Femur (tissue), 1 donor: Measurements from ENCODE around the gene NLRC5.
A peak's percentile ranks its signal among the peaks of the same experiment; 100 is the strongest.
"Not testable (repeated sequence)": the region's sequence is repeated elsewhere in the genome, so short reads cannot be mapped to it uniquely, and the experiment has no call there.

Experiments
- DNase-seq: peaks from one replicate; pipeline ENCODE4 v3.0.0-alpha.2; 2017

The NLRC5 gene

DNA sequence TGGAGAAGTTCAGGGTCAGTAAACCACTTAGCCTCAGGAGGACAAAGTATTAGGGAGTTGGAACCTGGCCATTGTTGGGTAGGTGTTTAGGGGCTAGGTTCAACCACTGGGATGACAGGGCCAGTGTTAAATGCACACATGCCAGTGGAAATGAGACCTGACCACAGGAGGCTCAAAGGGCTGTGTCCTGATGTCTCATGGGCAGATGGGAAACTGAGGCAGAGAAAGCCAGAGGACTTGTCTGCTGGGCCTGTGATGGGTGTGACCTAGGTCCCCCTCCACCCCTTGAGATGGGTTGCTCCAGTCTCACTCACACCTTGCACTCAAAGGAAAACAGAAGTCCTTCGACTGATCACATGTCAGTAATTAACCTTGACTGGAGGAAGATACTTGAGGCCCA is 119.1 kb downstream of the NLRC5 start:
- no peak for DNase-seq

DNA sequence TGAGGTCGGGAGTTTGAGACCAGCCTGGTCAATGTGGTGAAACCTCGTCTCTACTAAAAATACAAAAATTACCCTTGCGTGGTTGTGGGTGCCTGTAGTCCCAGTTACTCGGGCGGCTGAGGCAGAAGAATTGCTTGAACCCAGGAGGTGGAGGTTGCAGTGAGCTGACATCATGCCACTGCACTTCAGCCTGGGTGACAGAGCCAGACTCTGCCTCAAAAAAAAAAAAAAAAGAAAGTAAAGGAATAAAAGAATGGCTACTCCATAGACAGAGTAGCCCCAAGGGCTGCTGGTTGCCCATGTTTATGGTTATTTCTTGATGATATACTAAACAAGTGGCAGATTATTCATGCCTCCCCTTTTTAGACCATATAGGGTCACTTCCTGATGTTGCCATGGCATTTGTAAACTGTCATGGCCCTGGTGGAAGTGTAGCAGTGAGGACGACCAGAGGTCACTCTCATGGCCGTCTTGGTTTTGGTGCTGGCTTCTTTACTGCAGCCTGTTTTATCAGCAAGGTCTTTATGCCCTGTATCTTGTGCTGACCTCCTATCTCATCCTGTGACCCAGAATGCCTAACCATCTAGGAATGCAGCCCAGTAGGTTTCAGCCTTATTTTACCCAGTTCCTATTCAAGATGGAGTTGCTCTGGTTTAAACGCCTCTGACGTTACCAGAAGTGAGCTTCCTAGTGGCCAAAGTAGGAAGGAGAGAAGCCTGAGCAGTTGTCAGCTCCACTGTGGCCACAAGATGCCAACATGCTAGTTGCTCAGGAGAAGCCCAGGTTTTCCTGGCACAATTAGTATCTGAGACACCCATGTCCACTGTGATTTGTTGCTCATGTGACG is 120.1 kb downstream of the NLRC5 start:
- DNase-seq: not testable (repeated sequence)

DNA sequence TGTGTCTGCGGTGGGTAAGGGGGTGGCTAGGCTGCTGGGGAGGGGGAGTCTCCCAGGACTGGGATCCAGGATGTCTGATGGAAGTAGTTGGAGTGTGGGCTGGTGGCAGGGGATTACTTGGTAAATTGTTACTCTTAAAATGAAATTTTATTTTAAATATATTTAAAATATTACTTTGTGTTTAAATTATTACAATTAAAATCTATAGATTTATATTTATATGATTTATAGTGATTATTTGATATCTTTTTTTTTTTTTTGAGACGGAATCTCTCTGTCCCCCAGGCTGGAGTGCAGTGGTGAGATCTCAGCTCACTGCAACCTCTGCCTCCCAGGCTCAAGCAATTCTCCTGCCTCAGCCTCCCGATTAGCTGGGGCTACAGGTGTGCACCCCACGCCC is 121.6 kb downstream of the NLRC5 start:
- DNase-seq: no peak

DNA sequence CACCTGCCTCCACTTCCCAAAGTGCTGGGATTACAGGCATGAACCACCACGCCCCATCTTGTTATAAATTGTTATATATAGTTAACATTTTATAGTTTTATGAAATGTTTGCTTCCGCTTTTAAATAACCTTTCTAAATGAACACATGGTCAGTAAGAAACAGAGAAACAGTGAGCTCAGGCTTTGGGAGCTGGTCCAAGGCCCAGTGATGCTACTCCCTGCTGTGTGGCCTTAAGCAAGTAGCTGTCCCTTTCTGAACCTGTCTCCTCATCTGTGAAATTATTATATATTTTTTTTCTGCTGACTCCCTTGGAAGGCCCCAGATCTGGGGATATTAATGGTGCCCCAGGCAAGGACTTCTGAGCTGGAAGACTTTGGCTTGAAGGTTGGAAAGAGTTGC is 122.1 kb downstream of the NLRC5 start:
- DNase-seq: no peak

DNA sequence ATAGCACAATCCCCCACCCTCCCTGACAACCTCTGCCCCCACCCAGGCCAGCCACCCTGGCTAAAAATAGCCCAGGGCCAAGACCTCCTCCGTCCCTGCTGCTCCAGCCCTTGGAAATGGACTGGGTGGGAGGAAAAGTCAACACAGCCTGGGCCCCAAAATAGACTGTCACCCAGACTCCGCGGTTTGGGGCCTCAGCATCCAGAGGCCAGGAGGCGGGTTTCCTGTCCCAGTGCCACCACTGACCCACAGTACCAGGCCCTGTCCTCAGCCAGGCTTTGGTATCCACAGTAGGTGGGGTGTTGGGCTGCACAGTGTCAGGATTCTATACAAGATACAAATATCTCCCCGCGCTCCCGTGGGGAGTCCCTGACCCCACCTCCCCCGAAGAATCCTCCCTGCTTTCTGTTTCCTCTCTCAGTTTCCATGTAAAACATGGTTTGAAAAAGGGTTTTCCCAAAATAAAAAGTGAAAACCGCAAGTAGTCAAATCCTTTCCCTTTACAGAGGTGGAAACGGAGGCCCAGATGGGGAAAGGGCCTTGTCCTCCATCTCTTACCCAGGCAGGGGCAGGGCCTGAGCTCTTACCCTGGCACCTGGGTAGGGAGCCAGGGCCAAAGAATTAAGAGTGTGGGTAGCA is 123.2 kb downstream of the NLRC5 start:
- DNase-seq: peak; percentile 72

DNA sequence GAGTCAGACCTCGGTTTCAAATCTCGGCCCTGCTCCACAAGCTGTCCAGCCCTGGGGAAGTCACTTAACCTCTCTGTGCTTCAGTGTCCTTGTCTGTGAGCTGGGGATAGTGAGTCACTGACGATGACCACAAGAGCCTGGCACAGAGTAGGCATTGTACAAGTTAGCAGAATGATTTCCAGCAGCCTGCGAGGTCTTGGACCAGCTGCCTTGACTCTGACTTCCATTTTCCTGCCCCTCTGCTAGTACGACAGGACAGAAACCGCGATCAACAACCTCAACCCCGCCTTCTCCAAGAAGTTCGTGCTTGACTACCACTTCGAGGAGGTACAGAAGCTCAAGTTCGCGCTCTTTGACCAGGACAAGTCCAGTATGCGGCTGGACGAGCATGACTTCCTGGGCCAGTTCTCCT is 123.7 kb downstream of the NLRC5 start:
- DNase-seq: no peak

DNA sequence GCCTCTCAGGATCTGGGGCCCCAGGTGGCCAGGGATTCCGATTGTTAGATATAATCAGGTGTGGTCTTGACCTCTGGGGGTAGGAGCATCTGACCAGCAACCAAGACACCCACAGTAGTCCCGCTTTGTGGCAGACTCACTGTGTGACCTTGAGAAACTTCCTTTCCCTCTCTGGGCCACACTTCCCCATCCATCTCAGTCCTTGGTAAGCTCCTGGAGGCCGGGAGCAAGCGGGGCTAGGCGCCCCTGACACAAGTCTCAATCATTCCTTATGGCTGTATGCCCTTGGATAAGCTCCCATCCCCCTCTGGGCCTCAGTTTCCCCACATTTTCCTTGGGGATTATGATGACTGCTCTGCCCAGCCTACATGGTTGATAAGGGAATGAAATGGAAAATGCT is 124.3 kb downstream of the NLRC5 start:
- DNase-seq: no peak

DNA sequence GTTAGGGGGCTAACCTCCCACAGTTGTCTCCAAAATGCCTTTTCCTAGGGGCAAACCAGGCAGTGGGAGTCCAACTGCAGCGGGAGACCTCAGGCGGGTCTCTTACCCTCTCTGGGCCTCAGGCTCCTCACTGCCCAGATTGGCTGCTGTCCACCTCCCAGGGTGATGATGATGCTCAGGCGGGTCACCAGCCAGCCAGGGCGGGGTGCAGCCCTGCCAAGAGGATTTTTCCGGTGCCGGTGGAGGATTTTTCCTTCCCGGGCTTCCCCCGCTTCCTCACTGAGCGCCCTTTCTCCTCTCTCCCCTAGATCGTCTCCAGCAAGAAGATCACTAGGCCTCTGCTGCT is 125.8 kb downstream of the NLRC5 start:
- DNase-seq: no peak

DNA sequence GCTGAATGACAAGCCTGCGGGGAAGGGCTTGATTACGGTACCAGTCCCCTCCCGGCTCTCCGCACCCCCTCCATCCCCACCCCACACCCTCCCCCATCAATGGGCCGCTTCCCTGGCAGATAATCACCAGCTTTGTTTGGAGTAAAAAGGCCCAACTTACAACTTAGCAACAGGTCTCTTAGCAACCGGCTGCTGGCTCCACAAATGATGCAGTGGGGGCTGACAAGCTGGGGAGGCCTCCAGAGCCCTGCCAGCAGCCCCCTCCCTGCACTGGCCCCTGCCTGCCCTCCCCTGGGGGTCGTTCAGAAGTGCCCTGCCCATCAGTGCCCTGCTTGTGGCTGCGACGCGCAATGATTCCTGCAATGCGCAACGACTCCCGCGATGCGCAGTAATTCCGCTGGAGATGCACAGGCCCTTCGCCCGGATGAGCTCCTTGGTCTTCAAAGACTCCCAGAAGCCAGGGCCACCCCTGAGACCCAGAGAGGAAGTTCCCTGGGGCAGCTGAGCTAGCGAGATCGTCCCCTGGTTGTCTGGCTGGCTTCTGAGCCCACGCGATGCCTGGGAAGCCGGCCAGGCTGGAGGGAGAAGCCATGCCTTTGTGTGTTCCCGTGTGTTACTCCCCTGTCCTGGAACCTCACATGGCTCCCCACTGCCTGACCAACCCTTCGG is 126.3 kb downstream of the NLRC5 start:
- peak; percentile 83 for DNase-seq

DNA sequence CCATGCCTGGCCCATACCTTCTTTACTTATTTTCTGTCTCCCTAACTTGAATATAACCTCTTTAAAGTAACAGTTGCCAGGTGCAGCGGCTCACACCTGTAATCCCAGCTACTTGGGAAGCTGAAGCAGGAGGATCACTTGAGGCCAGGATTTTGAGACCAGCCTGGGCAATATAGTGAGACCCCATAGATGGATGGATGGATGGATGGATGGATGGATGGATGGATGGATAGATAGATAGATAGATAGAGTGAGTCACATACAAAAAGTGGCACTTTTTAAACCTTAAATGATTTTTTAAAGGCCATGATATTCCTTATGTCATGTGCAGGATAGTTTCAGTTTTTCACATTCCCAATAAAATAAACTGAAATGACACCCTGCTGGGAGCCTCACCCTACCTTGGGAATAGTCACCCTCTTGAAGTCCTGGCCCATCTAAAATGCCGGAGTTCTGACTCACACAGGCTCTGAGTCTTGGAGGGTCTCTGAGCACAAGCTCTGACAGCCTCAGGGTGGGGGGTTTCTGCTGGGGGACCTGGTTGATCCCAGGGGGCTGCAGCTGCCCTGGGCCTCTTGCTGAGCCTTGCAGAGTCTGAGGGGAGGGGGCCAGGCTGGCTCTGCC is 129.2 kb downstream of the NLRC5 start:
- no peak for DNase-seq

DNA sequence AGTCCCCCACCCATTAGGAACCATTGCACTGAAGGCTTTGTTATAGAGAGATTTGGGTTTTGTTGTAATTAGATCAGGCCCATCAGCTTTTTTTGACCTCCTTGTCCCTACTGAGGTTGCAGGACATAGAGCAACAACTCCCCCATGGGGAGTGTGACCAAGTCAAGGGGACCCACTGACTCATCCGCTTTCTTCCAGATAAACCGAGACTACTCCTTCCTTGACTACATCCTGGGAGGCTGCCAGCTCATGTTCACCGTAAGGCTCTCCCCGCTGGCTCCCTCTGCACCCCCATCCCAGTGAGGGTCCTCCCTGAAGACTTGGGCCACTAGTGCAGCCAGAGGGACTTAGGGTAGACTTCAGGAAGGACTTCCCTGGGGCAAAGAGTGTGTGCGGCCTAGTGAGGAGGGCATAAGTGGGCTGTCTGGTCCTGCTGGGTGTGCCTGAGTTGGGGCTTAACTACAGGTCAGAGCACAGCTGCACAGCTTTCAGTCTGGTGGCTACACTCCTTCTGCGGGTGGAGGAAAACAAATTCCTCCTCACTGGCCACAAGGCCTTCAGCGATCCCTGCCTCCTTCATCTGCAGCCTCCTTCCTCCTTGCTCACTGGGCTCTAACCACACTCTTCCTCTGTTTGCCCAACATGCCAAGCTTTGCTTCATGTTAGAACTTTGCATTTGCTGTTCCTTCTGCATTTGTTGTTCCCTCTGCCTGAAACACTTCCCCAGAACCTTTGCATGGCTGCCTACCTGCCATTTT is 134.0 kb downstream of the NLRC5 start:
- no peak for DNase-seq

DNA sequence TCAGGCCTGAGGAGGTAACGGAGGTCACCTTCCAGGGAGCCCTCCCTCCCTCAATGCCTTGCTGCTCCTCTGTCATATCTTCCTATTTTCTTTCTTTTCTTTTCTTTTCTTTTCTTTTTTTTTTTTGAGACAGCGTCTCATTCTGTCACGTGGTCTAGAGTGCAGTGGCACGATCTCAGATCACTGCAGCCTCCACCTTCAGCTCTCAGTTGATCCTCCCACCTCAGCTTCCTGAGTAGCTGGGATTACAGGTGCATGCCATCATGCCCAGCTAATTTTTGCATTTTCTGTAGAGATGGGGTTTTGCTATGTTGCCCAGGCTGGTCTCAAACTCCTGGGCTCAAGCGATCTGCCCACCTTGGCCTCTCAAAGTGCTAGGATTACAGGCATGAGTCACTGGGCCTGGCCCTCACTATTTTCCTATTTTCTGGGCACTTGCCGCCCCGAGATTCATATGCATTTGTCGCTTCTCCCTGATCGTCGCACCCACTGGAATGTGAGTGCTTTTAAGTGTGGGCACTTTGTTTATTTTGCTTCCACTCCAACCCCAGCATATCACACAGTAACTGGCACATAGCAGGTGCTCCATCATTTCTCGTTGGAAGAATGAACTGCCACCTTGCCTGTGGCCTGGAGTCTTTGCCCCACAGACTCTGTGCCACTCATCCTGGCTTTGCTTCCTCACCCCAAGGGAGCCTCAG is 134.8 kb downstream of the NLRC5 start:
- no peak for DNase-seq

DNA sequence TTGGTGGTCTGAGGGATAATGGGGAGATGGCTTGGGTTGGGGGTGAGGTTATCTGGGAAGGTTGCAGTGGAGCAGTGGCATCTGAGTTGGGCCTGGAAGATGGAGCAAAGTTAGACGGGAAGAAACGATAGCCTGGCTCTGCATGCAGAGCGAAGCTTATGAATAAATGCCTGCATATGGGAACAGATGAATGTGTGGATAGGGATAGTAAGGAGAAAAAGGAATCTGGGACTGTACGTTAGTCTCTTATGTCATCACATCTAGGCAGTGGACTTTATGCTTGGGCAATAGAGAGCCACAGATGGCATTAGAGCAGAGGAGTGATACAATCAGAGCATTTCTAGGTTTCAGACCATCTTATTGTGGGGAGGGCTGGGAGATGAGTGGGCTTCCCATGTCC is 136.0 kb downstream of the NLRC5 start:
- DNase-seq: no peak

DNA sequence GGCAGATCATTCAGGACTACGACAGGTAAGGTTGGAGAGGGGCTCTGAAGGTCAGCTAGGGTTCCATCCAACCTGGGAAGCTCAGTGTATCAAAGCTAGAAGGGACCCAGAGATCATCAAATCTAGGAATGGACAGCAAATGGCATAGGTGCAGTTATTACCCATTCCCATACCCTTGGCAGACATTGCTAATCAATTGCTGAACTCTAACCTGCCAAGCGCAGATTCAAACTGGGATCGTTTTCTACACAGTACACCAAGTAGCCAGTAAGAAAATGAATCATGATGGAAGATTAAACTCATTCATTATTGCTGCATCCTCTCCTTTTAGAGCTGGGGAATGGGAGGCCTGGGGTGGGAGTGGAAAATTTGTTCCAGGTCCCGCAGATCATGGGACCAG is 136.6 kb downstream of the NLRC5 start:
- no peak for DNase-seq

DNA sequence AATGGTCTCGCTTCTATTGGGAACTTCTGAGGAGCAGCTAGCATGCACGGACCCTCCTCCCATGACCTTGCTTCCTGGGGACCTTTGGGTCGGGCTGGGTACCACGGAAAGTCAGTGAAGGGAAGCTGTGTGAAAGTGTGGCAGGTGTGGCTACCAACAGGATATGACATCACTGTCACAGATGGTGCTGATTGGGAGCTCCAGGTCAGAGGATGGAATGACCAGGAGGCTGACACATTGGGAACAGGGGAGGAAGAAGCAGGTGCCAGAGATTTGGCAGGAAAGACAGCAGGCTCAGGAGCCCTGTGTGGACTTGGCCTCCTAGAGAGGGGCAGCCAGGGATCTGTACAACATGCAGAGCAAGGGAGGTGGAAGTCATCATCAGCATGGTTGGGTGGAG is 137.1 kb downstream of the NLRC5 start:
- no peak for DNase-seq

DNA sequence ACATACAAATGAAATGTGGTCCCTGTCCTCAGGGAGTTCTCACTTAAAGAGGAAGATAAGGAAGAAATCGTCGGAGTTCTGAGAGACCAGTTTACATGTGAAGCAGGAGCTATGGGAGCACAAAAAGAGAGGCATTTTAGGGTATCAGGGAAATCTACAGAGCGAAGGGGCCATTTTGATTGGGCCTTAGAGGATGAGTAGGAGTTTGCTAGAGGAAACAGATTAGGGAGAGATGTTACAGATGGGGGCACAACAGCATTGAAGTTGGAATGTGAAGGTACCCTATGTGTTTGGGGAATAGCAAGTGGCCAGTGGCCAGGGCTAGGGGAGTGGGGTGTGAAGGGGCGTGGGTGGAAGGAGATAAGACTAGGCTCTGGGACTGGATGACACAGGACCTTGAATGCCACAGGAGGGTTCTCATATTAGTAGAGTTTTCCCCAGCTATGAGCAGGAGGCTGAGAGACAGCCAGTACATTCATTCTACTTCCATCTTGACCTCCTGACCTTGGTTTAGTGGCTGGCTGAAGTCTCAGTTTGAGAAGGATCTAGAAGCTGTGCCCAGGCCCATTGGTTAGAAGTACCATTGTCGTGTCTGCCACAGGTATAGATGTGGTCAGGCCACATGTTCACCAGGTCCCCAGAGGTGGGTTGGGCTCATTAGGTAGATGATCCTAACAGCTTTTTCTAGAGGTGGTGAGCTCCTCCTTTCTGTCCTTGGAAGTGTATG is 137.8 kb downstream of the NLRC5 start:
- no peak for DNase-seq

DNA sequence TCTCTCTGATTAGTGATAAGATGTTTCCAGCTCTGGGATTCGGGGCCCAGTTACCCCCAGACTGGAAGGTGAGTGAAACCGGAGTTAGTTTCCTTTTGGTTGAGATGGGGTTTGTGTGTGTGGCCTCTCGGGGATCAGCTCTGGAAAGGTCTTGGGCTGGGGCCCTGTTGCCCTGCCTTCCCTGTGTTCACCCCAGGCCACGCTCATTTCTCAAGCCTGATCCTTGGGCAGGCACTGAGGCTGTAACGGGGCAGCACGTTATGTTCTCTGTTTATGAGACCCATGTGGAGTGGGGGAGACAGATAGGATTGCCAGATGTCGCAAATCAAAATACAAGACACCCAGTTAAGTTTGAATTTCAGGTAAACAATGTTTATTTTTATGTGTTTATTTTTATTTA is 138.5 kb downstream of the NLRC5 start:
- no peak for DNase-seq

DNA sequence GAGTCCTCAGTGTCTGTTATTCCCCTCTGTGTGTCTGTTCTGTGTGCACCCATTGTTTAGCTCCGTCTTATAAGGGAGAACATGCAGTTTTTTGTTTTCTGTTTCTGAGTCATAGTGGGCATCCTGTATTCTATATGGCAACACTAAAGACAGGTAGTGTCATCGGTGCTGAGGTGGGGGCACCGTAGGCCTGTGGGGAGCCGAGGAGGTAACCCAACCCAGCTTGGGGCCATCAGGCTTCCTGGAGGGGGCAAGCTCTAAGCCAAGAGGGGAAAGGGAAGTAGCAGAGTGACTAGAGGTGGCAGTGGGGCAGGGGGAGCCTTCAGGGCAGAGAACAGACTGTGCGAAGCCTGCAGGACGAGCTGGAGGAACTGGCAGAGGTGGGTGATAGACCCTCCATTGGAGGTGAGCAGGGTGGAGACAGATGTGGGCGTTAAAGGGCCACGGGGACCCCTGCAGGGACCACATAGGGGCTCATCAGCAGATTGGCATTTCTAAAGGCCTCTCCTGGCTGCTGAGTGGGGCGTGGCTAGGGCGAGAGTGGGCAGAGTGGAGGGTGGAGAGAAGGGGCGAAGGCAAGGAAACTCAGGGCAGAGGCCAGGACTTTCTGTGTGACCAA is 139.5 kb downstream of the NLRC5 start:
- no peak for DNase-seq

DNA sequence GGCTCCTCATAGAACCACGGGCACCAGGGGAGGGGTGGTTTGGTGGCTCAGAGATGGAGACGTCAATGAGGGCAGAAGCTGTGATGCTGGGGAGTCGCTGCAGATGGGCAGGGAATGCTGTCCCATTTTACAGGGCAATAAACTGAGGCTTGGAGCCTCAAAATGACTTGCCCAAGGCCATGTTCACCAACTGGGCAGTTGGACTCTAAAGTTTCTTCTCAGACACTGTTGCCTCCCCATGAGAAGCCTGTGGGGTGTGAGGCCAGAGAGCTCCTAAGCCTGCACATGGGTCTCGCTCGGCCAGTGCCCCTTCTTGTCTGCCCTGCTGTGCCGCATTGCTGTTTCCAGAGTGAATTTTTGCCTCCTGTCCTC is 141.6 kb downstream of the NLRC5 start:
- DNase-seq: no peak

DNA sequence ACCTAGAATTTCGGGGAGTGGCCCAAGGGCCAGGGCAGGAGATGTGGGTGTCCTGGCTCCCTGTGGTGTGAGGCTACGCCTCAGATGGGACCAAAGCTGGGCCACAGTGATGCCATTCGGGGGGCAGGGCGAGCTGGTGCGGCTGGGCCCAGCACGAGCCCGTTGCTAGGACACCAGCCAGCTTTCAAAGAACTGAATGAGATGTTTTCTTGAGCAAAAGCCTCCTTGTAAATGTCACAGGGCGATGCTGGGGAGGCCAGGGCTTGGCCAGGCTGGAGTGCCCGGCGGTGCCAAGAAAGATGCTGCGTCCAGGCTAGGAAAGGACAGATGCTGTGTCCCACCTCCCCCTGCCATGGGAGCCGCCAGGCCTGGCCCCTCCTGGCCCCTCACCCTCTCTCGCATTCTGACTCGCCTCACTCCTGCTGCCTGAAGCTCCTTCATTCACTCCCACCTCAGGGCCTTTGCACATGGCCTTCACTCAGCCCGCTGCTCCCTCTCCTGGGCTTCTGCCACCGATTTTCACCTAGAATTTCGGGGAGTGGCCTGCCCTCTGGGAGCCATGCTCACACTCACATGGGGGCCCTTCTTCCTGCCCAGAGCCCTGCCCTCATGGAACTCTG is 142.1 kb downstream of the NLRC5 start:
- no peak for DNase-seq

DNA sequence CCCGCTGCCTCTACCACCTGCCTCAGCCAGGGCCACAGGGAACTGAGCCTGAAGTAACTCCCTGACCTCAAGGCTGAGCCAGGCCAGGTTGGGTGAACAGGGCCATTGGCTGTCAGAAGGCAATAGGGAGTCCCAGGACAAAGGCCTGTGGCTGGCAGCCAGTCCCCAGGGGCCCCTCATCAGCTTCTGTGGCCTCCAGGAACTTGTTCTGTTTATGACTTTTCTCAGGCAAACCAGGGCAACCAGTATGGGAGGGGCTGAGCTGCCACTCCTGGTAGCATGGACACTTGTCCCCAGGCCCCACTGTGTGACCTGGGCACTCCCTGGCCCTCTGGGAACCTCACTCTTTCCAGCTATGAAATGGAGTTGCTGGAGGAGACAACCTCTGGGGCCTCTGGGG is 143.1 kb downstream of the NLRC5 start:
- no peak for DNase-seq
